Type B pancreatic cell (in vitro differentiated cells): ENCODE results near the gene ACIN1. TPM values are rescaled to one million over a fixed set of nuclear protein-coding genes. Genes with fewer than 3 reads are reported as not detected.
A peak's percentile ranks its signal among the peaks of the same experiment; 100 is the strongest.

Experiments used
- DNase-seq: peaks from one replicate; pipeline ENCODE4 v3.0.0; 2021; ENCODE audit warnings: mixed read lengths; ENCODE audit not compliant: unreplicated experiment; ENCODE audit errors: extremely low spot score
- H3K27ac Mint-ChIP-seq: 2 replicates; pipeline ENCODE4 v1.8.0; 2021; ENCODE audit warnings: mild to moderate bottlenecking, mixed read lengths
- H3K27me3 Mint-ChIP-seq: 2 replicates; pipeline ENCODE4 v1.8.0; 2021; ENCODE audit warnings: mixed read lengths
- H3K36me3 Mint-ChIP-seq: 2 replicates; pipeline ENCODE4 v1.8.0; 2021; ENCODE audit warnings: mixed read lengths
- H3K4me1 Mint-ChIP-seq: one replicate; pipeline ENCODE4 v1.8.0; 2021; ENCODE audit warnings: mixed read lengths; ENCODE audit not compliant: unreplicated experiment
- H3K4me3 Mint-ChIP-seq: 2 replicates; pipeline ENCODE4 v1.8.0; 2021; ENCODE audit warnings: mild to moderate bottlenecking, mixed read lengths
- H3K9me3 Mint-ChIP-seq: 2 replicates; pipeline ENCODE4 v1.8.0; 2021; ENCODE audit warnings: mixed read lengths
- CTCF ChIP-seq: fragments of 200-600 bp; sonication (generic); conservative IDR thresholded peaks from 2 replicates; pipeline ENCODE4 v1.5.0; 2021; ENCODE audit warnings: antibody characterized with exemption, mild to moderate bottlenecking
- total RNA-seq: library from RNA; stranded (reverse); gene quantifications from 2 replicates; pipeline ENCODE4 v1.2.1, GENCODE V29; 2021; ENCODE audit warnings: low replicate concordance

Gene ACIN1
- total RNA-seq, 1 donor from 2014 or later: 342 TPM

DNA sequence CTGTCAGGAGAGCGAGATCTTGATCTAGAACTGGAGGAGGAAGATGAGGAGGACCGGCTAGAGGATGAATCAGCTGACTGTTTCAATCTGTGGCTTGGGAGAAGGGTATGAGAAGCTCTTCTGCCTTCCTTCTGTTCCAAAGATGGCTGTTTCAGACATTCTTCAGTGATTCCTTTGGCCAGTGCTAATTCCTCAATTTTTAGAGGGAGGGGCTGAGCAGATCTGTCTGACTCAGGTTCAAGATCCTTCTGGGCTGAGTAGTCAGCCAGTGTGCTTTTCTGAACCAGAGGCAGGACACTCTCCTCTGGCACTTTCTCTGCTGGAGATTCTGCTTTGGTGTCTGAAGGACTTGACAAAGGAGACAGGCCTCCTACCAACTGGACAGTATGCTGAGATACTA lies 15.2 kb downstream of the ACIN1 start:
- H3K9me3 Mint-ChIP-seq: no peaks in the 10 kb centered on the region
- peaks cover 34% of the 10 kb centered on the region for H3K36me3 Mint-ChIP-seq
- peak overlapping the region; percentile 58 for H3K27ac Mint-ChIP-seq
- TF ChIP-seq CTCF: no peak
- H3K4me3 Mint-ChIP-seq: no peak overlapping the region
- H3K4me1 Mint-ChIP-seq: no peaks in the 10 kb centered on the region
- DNase-seq: no peak
- no peaks in the 10 kb centered on the region for H3K27me3 Mint-ChIP-seq

- Mint-ChIP-seq H3K36me3 (peaks cover 30% of the 10 kb centered on the region), H3K4me1 (no peaks in the 10 kb centered on the region), H3K27ac (peak overlapping the region; percentile 58), H3K27me3 (no peaks in the 10 kb centered on the region), H3K4me3 (no peak overlapping the region), H3K9me3 (no peaks in the 10 kb centered on the region)
- DNase-seq: no peak
- TF ChIP-seq CTCF: no peak
Observed at GRCh38 chr14:23078692-23079116, 16.2 kb downstream of the ACIN1 start.

DNA sequence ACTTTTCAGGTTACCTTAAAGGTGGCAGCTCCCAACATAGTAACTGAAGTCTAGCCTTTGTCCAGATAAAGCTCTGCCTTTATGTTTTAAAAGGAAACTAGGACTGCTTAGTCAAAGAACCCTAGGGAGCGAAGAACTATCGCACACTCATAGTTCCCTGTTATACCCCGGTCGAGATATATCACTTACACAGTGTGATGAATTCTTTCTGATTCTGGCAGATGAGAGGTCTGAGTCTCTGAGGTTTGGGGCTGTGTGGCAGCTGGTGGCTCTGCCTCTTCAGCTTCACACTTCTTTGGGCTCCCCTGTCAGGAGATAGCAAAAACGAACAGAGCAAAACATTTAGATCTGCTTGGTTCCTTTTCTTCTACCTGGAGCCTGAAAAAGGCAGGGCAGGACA lies 17.0 kb downstream of the ACIN1 start:
- no peaks in the 10 kb centered on the region for H3K4me1 Mint-ChIP-seq
- H3K36me3 Mint-ChIP-seq: peaks cover 30% of the 10 kb centered on the region
- no peaks in the 10 kb centered on the region for H3K9me3 Mint-ChIP-seq
- no peak overlapping the region for H3K4me3 Mint-ChIP-seq
- H3K27me3 Mint-ChIP-seq: no peaks in the 10 kb centered on the region
- peak overlapping the region; percentile 58 for H3K27ac Mint-ChIP-seq
- DNase-seq: no peak
- no peak for TF ChIP-seq CTCF

GRCh38 chr14:23076785-23077408 lies 18.0 kb downstream of the ACIN1 start:
- DNase-seq: no peak
- no peak overlapping the region for H3K27ac Mint-ChIP-seq
- no peak overlapping the region for H3K4me3 Mint-ChIP-seq
- no peaks in the 10 kb centered on the region for H3K9me3 Mint-ChIP-seq
- H3K36me3 Mint-ChIP-seq: peaks cover 34% of the 10 kb centered on the region
- H3K27me3 Mint-ChIP-seq: no peaks in the 10 kb centered on the region
- peaks cover 10% of the 10 kb centered on the region for H3K4me1 Mint-ChIP-seq
- TF ChIP-seq CTCF: peak; percentile 81

DNA sequence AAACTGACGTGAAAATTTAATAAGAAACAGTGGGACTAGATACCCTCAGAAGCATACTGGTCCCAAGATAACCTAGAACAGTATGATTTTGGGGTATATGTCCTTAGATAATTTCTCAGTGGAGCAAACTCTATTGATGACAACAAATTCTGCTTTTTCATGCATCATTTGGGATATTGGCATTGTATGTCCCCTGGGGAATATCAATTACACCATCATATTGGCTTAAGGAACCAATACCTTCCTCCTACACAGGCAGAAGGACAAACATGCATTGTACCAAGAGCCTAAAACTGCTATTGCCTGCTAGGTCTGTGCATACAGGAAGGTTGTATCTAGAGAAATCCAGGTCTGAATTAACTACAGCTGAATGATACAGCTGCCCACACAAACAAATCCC lies 20.0 kb downstream of the ACIN1 start:
- H3K27me3 Mint-ChIP-seq: no peaks in the 10 kb centered on the region
- no peaks in the 10 kb centered on the region for H3K9me3 Mint-ChIP-seq
- H3K4me1 Mint-ChIP-seq: peaks cover 23% of the 10 kb centered on the region
- DNase-seq: no peak
- no peak overlapping the region for H3K4me3 Mint-ChIP-seq
- peaks cover 28% of the 10 kb centered on the region for H3K36me3 Mint-ChIP-seq
- H3K27ac Mint-ChIP-seq: no peak overlapping the region
- TF ChIP-seq CTCF: no peak
